Gastrocnemius medialis (tissue), 4 donors: Measurements from ENCODE around the gene ICE1.

Experiments used
- CTCF ChIP-seq, 5 experiments: fragments of 450-650 bp in 3 of 5; fragments of 200-600 bp in 2 of 5; sonication (generic) in 2 of 5; IDR thresholded peaks in 4 of 5; conservative IDR thresholded peaks in 1 of 5; 1 replicate in 4 of 5; 2 replicates in 1 of 5; pipeline ENCODE4 v1.5.1; 2016 to 2019; ENCODE audit warnings: antibody characterized with exemption in 5 of 5, mild to moderate bottlenecking in 3 of 5, moderate library complexity in 3 of 5
- POLR2A ChIP-seq, 2 donors: fragments of 450-650 bp; IDR thresholded peaks; one replicate each; pipeline ENCODE4 v1.6.1; 2017; ENCODE audit warnings: antibody characterized with exemption in 2 of 2, mild to moderate bottlenecking in 2 of 2, moderate library complexity in 2 of 2

DNA sequence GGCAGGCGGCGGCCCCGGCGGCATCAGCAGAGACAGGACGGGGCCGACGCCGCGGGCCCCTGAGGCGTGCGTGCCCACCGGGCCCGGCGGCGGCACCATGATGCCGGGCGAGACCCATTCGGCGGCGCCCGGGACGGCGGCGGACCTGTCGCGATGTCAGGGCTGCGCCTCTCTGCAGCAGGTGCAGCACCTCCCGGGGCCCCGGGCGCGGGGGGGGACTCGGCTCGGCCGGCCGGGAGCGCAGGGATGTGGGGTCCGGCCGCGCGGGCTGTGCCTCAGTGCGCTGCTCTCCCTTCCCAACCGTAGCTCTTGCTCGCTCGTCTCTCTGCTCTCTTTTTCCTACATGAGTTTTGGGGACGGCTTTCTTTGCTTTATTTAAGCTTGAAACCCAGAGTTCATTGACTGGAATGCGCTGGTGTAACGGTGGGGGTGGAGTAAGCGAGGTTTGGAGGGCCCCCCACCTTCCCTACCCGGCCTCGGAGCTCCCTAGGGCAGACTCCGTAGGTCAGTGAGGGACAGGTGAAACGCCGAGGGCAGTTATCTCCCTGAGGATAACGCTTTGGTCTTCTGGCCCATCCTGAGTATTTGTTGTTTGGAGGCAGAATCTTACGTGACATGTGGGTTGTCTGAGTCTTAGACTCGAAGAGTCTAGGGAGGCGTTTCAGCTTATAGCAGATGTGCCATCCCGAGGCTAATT, 490 bp downstream of the ICE1 start:
- TF ChIP-seq CTCF (IDR thresholded peaks at IDR 0.05 in 4 of 5, conservative IDR thresholded peaks at IDR 0.05 in 1 of 5) (no peak), POLR2A (IDR thresholded peaks at IDR 0.05) (no peak)
